ENCODE results near the gene DDIT3. TPM values are rescaled to one million over a fixed set of nuclear protein-coding genes. Genes with fewer than 3 reads are reported as not detected.

DDIT3 gene
- total RNA-seq, 1 donor from 2014 or later: 213 TPM

DNA sequence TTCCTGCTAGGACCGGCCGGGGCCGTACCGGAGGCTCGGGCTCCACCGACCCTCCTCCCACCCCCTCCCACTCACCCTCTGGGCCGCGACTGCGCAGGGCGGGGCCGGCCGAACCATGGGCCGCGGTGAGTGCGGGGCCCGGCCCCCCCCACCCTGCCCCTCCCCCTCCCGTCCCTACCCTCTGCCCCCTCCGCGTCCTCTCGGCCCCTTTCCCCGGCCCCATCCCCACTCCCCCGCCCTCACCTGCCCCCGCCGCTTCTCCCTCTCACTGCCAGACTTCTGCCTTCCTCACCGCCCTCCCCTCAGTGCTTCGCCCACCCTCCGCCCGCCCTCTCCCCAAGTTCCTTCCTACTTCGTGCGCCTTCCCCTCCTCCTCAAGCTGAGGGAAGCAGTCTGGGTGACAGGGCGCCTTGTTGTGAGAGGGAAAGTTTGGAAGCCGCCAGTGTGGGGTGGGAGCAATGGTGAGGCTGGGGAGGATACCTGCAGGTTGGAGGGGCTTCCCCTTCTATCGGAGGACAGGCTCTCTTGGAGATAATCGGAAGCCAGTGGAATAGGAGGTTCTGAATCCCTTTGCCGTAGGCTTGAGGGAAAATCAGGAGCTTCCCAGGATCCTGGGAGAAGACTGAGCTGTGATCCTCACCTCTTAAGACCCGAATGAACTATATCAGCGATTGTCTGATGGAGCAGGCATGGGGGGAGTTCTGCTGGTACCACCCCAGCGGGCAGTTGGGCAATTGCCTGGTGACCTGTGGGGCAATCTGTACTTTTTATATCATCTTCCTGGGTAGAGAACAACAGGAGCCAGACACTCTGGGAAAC is 2.8 kb upstream of the DDIT3 start:
- DNase-seq (ENCODE audit: low read depth): peak; percentile 29
- TF ChIP-seq CTCF (IDR thresholded peaks at IDR 0.05; ENCODE audit: insufficient read depth, low read length, severe bottlenecking): no peak
- no peak for FAIRE-seq
- H3K36me3 ChIP-seq (ENCODE audit: control insufficient read depth, insufficient read depth, low read length): peaks cover 39% of the 10 kb centered on the region
- peak overlapping the region; percentile 77 for H3K4me3 ChIP-seq (ENCODE audit: low read depth, low read length)
- no peaks in the 10 kb centered on the region for H3K27me3 ChIP-seq (ENCODE audit: control insufficient read depth, insufficient read depth, low read length)

DNA sequence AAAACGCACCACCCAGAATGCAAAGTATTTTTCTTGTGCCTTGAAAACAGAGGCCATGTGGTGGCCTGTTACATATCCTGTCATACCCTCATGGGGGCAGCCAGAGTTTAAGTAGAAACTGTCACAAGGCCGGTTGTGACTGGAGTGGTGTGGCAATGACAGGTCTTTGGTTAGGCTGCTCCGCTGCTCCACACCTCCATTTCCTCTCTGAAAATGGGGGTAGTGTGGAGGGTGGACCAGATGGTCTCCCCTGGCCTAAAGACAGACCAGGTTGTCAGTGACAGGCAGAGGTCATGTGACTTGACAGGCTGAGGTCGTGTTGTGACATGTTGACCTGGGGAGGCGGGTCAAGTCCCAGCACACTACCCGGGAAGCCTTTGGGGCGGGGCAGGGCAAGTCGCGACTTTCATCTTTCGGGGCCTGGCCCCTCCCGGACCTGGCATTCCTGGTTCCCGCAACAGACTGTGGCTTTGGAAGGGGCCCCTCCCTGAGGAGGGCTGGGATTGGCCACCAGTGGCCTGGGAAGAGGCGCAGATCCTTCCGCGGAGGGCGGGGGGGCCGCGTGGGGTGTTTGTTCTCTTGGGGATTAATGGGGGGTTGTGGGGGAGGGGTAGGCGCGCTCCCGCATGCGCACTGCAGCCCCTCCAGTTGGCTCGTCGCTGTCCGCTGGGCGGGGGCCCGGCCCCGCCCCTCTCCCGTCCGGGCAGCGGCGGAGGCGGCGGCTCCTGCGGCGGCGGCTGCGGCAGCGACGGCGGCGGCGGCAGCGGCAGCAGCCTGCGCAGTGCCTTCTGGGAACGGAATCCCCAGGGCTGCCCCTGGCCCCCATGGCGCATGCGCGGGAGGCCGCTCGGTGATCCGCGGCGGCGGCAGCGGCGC is 1.9 kb upstream of the DDIT3 start, which contains the start of gene MBD6:
TSS of gene MBD6 (plus strand) at position 814 of the 876 bp plus-strand sequence. CDS start 1,480 bp downstream, outside the sequence.
- DNase-seq (ENCODE audit: low read depth) (peak; percentile 91), FAIRE-seq (no peak)
- H3K27me3 ChIP-seq (ENCODE audit: control insufficient read depth, insufficient read depth, low read length): no peaks in the 10 kb centered on the region
- H3K36me3 ChIP-seq (ENCODE audit: control insufficient read depth, insufficient read depth, low read length): peaks cover 40% of the 10 kb centered on the region
- peak within 1 kb of the TSS; percentile 77 for H3K4me3 ChIP-seq (ENCODE audit: low read depth, low read length)
- TF ChIP-seq CTCF (IDR thresholded peaks at IDR 0.05; ENCODE audit: insufficient read depth, low read length, severe bottlenecking): no peak

DNA sequence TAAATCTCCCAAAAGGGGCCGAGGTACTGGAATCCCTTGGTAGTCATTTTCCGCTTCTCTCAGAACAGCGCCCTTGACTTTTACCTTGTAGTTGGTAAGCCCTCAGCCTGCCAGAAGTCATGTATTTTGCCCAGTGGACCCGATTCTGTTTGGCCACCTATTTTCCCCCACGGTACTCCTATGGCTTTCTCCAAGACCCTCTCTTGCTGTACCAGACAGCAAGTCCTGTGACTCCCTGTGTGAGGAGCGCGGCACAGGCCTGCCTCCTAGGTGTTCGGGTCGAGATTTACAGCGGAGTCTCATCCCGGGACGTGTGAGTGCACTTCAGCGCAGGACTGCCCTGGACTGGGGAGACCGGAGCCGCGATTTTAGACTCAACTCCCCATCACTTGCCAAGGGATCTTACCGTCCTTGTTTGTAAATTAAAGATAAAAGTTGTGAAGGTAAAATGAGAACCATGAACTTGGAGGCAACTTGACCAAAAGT is 1.3 kb upstream of the DDIT3 start:
- Histone ChIP-seq H3K4me3 (ENCODE audit: low read depth, low read length) (no peak overlapping the region), H3K36me3 (ENCODE audit: control insufficient read depth, insufficient read depth, low read length) (peaks cover 43% of the 10 kb centered on the region), H3K27me3 (ENCODE audit: control insufficient read depth, insufficient read depth, low read length) (no peaks in the 10 kb centered on the region)
- FAIRE-seq: no peak
- peak; percentile 52 for DNase-seq (ENCODE audit: low read depth)
- TF ChIP-seq CTCF (IDR thresholded peaks at IDR 0.05; ENCODE audit: insufficient read depth, low read length, severe bottlenecking): peak; percentile 22

- Histone ChIP-seq H3K27me3 (ENCODE audit: control insufficient read depth, insufficient read depth, low read length) (no peaks in the 10 kb centered on the region), H3K4me3 (ENCODE audit: low read depth, low read length) (peak overlapping the region; percentile 99), H3K36me3 (ENCODE audit: control insufficient read depth, insufficient read depth, low read length) (peaks cover 37% of the 10 kb centered on the region)
- DNase-seq (ENCODE audit: low read depth) (peak; percentile 12), FAIRE-seq (no peak)
- TF ChIP-seq CTCF (IDR thresholded peaks at IDR 0.05; ENCODE audit: insufficient read depth, low read length, severe bottlenecking): no peak
These were observed 590 bp downstream of the DDIT3 start for GRCh38 chr12:57519796-57520052.

DNA sequence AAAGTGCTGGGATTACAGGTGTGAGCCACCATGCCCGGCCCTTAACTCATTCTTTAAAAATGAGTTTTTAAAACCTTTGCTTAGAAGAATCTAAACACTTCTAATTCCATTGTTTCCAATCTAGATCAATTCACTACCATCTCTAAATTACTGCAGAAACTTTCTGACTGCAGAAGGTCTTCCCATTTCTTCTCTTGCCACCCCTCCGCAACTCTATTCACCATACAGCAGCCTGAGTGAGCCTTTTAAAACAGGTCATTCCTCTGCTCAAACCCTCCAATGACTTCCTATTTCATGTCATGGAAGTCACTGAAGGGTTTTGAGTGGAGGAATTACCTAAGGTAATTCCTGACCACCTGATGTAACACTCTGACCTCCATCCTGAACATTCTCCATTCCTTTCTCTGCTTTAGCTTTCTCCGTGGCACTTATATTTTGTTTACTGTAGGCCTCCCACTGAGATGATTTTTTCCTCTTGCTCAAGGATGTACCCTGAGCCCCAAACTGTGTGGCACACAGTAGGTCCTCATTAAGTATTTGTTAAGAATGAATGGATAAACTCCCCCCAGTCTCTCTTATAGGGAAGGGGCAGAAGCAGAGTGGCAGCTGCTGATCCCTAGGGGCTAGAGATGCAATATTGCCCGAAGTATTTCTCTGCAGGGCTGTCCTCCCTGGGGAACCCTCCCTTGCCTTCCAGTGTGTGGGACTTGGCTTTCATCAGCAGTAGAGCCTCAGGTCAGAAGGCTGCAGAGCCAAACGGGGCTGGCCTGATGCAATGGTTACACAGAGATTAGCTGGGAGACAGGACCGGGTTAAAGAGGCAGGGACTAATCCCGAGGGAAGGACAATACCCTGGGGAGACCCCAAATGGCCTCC is 1.2 kb downstream of the DDIT3 start:
- H3K27me3 ChIP-seq (ENCODE audit: control insufficient read depth, insufficient read depth, low read length): no peaks in the 10 kb centered on the region
- DNase-seq (ENCODE audit: low read depth) (peak; percentile 13), FAIRE-seq (no peak)
- TF ChIP-seq CTCF (IDR thresholded peaks at IDR 0.05; ENCODE audit: insufficient read depth, low read length, severe bottlenecking): no peak
- peak overlapping the region; percentile 99 for H3K4me3 ChIP-seq (ENCODE audit: low read depth, low read length)
- H3K36me3 ChIP-seq (ENCODE audit: control insufficient read depth, insufficient read depth, low read length): peaks cover 34% of the 10 kb centered on the region

All from bronchial epithelial cell (primary cell).